AG20443 (cell line): Measurements from ENCODE around the gene MRPS5.

ENCODE experiments used
- DNase-seq: peaks from one replicate; pipeline ENCODE4 v3.0.0; 2012; ENCODE audit warnings: low spot score, mixed read lengths

MRPS5 gene

DNA sequence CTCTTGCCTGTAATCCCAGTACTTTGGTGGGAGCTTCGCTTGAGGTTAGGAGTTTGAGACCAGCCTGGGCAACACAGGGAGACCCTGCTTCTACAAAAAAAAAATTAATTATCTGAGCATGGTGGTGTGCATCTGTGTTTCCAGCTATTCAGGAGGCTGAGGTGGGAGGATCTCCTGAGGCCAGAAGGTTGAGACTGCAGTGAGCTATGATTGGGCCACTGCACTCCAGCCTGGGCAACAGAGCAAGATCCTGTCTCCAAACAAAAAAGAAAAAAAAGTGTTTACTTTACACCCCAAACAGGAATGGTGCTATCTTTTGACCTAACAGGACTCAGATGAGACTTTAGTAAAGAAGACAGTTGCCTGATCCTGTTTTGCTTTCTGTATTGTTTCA lies 60.5 kb downstream of the MRPS5 start:
- no peak for DNase-seq

DNA sequence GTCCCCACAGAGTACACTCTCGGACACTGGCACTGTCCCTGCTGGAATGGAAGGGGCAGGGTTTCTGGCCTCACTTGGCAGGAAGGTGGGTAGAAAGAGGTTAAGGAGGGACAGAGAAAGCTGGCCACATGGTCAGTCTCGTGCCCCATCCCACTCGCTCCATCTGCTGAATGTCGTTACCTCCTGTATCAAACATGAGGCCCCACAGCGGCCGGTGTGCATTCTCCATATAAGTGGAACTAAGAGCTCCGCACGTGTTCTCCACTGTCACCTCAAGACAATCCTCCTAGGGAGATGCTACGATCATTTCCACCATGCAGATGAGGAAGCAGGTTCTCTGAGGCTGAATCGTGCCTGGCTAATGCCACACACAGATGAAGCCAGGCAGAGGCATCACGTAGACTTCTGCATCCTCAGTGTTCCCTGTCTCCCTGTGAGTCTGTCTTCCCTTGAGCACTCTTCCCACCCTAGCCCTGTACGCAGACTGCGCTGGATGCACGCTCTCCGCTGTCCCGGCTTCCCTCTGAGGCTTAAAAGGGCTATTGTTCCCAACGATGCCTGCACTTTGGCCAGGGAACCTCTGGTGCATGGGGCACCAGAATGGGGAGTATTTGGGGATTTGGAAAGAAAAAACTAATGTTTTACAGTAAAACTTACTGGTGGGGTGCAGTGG lies 61.0 kb downstream of the MRPS5 start:
- no peak for DNase-seq

DNA sequence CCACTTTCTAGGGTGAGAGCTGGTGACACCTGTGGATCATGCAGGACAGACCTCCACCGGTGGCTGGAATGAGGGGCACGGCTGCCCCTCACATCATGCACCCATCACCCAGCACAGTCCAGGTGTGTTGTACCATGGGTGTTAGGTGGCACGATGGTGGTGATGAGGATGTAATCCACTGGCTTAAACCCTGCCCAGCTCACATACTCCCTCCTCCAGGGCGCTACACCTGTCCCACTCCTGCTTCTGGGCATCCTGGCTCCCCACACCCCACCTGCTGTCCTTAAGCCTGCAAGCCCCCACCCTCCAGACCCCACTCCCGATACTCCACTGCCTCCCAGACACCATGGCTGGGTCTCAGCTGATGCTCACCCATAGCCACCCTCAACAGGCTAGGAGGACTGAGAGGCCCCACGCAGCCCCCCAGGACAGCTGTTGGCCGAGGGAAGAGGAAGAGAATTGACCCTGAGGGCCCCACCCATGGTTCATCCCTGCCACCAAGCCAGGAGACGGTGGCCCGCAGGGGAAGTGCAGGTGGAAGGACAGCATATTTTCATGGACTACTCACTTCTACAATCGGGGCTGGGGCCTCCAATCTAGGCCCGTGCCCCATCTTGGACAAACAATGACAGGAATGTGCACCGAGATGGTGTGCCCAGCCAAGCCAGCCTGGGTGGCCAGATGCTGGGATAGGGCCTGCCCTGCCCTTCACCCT lies 61.8 kb downstream of the MRPS5 start:
- DNase-seq: no peak

DNA sequence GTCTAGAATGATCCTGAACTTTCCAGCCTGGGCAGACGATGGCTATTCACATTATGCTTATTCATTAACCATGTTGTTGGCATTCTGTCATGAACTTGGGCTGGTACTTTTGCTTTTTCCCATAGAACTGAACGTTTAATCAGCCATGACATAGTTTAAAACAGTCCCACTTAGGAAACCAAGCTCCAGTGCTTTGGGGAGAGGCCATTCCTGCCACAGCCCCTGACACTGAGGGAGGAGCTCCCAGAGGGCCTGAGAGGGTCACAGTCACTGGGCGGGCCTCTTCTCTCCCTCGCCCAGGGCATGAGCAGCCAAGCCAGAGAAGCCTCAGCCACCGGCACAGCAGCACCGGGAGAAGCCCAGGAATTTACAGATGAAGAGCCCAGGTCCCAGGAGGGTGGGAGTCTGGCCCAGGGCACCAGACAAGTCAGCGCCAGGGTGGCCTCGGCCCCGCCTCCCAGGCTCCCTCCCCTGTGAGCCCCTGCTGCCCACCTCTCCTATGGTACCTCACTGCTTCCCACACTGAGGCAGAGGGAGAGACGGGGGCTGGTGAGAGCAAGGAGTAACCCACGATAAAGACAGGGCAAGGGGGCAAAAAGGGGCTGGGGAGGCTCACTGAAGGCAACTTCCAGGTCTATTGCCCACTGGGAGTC lies 62.5 kb downstream of the MRPS5 start:
- DNase-seq: no peak

DNA sequence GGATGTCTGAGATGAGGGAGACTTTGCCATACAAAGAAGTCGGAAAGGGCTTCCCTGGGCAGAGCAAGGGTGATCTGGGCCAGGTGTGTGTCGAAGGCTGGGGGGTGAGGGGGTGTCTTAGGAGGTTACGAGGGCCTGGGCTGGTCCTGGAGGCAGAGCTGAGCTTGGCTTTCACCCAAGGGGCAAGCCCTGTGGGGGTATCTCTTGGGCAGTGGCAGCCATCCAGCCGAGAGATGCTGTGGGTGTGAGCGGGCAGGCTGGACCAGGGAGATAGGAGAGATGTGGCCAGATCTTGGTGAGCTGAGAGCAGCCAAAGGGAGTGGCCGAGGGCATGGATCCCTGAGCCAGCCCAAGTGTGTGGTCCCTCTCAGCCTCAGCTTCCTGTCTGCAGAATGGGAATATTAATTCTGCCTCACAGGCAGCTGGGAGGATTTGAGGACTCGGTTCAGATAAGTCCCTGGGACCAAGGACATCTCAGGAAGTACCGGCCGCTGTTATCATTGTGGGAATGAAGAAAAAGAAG lies 63.1 kb downstream of the MRPS5 start:
- DNase-seq: no peak

DNA sequence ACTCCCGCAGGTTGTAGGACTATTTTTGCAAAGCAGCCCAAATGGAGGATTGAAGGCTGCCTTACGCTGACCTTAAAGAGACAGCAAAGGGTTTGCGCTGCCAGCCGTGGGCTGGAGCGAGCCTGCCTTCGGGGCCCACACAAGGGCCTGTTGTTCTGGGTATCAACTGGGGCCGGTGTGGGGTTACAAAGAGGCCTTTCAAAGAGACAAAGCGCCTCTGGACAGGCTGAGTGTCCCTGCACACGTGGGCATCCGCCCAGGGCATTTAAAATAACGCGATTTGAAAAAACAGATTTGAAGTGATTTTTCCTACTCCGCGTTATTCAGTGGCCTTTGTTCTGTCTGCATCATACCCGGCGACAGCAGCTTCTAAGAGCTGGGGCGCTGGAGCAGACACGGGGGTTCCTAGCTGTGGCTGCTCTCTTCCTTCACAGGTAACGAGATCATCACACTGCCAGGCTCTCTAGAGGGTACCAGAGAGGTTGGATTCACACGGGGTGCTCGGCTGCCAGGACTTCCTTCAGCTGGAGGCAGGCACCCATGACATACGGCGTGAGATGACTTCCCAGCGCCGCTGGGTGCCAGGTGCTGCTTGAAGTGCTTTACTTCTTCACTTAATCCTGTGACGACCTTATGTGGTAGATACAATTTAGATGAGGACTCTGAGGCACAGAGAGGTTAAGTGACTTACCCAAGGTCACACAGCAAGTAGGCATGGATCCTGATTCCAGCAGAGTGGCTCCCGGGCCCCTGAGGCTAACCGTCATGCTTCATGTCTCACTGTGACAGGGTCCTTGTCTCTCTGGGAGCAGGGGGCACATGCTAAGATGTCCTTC lies 63.9 kb downstream of the MRPS5 start:
- no peak for DNase-seq

DNA sequence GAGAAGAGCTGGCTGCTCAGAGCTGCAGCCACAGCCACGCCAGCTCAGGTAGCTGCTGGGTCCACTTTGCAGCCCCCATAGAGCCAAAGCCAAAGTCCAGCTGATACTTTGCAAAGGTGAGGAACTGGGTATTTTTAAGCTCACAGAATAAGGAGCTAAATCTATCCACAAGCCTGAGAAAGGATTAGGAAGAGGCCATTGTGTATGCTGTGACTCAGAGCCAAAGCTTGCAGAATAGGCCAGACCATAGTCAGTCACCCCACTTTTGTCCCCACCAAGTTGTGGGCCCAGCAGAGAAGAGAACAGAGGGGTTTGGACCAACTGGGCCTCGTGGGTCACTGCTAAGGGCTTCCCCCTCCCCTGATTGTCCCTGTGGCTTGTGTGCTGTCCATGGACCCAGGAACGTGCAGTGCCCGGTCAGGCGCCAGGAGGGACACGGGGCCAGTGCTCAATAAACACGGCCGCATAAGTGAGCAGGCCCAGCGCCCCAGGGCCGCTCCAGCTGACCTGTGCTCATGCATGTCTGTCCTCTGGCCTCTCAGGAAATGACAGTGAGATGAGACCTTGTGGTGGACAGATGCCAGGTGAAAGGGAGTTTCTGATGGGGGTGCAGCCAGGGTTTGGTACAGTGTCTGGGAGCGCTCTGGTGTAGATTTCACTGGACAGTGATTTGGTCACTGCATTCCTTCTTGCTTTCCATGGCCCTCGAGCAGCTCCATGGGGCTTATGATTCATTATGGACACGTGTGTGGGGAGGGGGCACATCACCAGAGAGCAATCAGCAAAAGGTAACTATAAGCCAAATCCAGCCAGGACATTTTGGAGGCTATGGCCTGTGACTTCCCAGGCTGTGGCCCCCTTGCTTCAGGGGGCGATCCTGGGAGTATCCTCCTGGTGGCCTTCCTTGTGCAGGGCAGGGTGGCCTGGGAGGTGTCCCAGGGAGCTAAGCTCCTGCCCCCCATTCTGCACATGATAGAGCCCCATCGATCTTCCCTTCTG lies 64.8 kb downstream of the MRPS5 start:
- DNase-seq: no peak

DNA sequence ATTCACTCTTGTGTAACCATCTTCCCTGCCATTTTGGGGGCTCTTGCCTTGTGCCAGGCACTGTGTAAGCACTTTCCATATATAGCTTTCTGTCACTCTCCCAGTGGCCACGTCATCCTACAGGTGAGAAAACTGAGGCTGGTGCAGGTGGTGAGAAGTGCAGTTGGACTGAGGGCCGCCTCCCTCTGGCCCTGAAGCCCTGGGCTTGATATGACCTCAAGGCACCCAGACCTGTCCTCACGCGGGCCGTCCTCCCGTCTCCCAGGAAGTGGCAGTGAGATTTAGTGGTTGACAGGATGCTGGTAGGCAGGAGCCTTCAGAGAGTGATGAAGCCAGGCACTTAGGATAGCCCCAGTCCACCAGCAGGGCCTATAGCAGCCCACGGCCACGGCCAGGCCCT lies 65.6 kb downstream of the MRPS5 start:
- no peak for DNase-seq

DNA sequence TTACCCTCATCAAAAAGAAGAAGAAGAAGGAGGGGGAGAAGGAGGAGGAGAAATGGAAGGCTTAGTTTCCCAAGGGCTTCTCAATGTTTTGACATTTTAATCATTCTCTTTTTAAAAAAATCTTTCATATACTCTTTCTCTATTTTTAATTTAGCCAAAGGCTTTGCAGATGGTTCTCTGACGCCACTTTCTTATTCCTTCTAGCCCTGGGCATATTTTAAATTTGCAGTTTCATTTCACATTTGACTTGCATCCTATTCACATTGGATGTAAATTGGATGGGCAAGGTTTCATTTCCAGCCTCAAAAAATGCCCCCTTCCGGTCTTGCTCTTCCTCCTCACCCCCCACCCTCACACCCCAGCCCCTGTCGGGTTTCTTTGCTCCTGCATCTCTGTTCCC lies 66.3 kb downstream of the MRPS5 start:
- DNase-seq: no peak

DNA sequence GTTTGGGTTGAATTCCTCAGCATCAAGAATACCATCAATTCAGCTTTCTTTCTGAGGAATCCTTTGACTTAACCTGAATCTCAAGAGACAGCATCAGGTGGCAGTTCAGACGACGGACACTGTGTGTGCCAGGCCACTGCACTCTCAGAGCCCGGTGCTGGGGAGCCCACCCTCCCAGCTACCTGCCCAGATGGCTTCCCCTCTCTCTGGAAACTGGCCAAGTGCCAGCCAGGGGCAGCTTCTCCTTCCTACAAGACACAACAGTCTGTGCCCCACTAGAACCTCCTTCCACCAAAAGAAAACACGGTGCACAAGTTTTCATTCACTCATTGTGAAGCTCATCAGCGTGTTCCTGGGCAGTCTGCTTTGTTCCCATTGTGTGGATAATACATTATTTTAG lies 67.6 kb downstream of the MRPS5 start:
- no peak for DNase-seq

DNA sequence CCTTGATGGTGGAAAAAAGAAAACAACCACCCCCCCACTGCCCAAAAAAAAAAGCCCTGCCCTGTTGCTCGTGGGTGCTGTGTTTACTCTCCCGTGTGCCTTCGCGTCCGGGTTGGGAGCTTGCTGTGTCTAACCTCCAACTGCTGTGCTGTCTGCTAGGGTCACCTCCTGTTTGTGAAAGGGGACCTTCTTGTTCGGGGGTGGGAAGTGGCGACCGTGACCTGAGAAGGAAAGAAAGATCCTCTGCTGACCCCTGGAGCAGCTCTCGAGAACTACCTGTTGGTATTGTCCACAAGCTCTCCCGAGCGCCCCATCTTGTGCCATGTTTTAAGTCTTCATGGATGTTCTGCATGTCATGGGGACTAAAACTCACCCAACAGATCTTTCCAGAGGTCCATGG lies 68.1 kb downstream of the MRPS5 start:
- no peak for DNase-seq

DNA sequence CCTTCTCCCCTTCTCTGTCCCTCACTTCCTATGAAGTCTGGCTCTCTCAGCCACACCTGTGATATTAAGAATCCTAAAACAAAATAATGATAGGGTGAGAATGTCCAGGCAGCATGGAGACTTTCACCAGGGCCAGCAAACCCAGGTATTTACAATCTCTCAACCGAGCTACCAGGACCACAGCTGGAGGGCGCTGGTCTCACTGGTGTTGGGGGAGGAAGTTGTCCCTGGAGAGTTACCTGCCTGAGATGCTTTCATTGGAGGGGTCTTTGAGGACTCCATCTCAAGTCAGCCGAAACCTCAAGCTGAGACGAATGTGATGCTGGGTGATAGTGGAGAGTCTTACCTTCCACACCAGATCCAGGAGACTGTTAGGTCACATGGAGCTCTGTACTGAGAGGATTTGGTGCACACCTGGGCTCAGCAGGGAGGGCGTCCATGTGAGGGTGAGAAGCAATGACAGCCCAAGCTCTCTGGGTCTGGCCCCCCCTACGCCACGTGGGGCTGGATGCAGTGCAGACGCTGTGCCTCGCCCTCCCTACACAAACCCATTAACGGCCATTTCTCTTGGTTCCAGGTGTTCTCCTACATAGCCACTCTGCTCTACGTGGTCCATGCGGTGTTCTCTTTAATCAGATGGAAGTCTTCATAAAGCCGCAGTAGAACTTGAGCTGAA lies 68.7 kb downstream of the MRPS5 start:
- DNase-seq: no peak

DNA sequence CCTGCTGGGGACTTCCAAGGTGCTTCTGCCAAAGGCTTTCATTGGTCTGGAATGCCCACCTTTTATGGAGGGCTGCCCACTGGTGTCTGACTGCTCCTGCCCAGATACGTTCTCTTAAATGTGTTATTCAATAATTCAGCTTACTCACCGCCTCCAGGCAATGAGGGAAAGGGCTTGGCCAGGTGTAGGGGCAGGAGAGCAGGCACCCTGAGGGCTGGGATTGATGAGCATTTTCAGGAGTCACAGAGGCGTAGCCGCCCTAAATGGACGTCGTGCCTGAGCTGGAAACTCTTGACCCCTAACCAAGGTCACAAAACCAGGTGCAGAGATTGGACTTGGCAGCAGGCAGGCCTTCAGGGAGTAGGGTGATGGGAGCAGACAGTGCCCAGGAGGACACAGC lies 69.3 kb downstream of the MRPS5 start:
- no peak for DNase-seq

DNA sequence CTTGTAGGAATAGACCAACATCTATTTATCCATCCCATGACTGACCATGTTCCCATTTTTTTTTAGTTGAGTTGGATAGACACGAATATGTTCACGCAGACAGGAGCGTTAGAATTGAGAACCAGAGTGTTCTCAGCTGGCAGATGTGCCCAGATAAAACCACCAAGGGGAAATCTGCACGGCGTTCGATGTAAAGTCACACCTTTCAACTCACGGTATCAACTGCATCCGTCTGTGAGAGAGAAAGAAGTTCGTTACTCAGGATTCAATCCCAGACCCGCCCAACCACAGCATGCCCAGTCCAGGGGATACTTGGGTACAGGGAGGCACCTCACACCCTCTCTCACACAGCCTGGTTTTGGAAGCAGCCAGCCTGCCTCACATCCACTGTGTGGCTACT lies 70.0 kb downstream of the MRPS5 start:
- no peak for DNase-seq

DNA sequence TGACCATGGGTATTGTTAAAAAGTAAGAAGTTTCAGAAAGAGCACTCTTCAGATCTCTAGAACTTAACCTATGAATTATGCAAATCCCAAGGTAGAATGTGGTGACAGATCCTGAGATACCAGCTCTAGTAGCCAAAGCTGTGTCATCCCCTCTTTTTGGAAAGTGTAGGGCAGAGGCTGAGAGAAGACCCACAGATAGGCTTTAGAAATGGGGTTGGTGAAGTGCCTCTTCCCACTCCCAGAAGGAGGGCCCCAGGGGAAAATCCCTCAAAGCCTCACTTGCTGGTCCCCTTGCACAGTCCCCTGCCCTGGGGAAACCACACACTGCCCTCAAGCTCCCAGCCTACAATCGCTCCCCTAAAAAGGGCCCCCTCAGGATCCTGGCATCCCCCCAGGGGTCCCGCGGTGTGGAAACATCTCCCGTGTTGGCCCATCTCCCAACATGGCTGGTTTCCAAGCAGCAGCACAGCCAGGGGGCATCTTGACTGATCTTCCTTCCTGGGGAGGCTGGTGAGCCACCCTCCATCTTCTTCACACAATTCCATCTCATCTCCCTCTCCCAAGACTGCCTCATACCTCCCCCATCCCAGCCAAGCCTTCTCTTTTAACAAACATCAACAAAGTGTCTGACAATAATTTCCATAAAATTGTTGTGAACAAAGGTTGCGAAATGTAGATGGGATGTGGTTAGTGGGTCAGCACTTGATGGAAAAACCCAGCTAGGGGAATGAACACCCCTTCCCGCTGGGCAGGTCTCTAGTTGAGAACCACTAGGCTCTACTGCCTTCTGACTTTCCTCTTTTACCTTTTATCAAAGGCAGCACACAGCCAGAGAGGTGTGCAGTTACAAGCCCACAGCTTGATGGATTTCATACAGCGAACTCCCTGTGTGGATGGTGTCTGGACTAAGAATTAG lies 71.0 kb downstream of the MRPS5 start:
- DNase-seq: no peak

DNA sequence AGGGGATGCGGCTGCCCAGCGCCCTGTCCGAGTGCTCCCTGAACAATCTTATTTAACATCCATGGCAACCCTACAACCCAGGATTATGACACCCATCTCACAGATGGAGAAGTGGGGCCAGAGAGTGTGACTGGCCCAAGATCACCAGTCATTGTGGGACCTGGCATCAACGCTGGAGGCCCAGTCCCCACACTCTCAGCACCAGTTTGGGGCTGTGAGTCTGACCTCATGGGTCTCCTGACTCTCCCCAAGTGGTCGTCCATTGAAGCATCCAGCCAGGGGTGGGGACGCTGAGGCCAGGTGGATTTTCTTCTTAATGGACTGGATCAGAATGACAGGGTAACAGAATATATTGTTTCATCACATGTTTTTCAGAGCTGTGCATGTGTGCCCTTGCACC lies 71.6 kb downstream of the MRPS5 start:
- DNase-seq: no peak

DNA sequence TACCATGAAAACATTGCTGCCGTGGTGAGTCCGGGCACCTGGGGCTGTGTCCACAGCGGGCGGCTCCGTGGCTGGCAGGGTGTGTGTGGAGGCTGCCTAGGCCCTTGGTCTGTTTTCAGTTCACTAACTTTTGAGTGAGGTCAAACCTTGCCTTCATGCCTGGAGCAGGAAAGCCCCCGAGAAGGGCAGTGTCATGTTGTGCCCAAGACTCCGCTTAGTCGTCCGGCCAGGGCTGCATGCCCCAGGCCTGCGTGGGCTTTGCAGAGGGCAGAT lies 72.0 kb downstream of the MRPS5 start:
- no peak for DNase-seq

DNA sequence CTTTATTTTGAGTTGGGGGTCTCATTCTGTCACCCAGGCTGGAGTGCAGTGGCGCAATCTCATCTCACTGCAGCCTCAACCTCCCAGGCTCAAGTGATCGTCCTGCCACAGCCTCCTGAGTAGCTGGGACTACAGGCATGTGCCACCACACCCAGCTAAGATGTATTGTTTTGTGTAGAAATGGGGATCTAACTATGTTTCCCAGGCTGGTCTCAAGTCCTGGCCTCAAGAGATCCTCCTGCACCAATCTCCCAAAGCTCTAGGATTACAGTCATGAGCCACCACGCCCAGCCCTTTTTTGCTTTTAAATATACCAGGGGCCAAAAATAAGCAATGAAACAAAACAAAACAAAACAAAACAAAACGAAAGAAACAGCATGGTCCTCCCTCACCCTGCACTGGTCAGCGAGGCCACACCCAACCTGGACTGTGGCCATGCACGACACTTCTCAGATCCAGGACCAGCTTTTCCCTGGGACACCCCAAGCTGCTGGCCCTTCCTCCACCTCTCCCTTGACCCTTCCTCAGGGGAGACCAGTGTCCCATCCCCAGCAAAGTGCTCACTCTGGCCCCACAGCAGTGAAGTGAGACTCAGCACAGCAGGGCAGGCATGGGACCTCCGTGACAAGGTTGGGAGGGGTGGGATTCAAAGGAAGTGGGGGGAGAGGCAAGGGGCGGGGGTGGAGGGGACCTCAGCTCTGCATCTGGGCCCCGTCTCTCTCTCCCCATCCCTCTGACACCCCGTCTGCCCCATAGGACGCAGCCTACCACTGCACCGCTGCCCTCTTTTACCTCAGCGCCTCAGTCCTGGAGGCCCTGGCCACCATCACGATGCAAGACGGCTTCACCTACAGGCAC lies 72.6 kb downstream of the MRPS5 start:
- DNase-seq: no peak
